ENCODE results near the gene DYNC1H1.

The DYNC1H1 gene

GRCh38 chr14:102005336-102005735 is 41.0 kb downstream of the DYNC1H1 start:
- no peak for DNase-seq

GRCh38 chr14:102007916-102008418 is 43.6 kb downstream of the DYNC1H1 start:
- no peak for DNase-seq

GRCh38 chr14:102008891-102009290 is 44.5 kb downstream of the DYNC1H1 start:
- DNase-seq = no peak

- DNase-seq = no peak
Observed at GRCh38 chr14:102011631-102012030, 47.3 kb downstream of the DYNC1H1 start.

GRCh38 chr14:102012336-102012735 is 48.0 kb downstream of the DYNC1H1 start:
- DNase-seq = no peak

GRCh38 chr14:102013669-102014200 is 49.4 kb downstream of the DYNC1H1 start:
- DNase-seq = no peak

GRCh38 chr14:102015045-102015685 is 50.8 kb downstream of the DYNC1H1 start:
- DNase-seq = no peak

GRCh38 chr14:102015771-102016170 is 51.4 kb downstream of the DYNC1H1 start:
- no peak for DNase-seq

- no peak for DNase-seq
Observed at GRCh38 chr14:102016420-102017090, 52.2 kb downstream of the DYNC1H1 start.

GRCh38 chr14:102018251-102018650 is 53.9 kb downstream of the DYNC1H1 start:
- no peak for DNase-seq

- no peak for DNase-seq
Observed at GRCh38 chr14:102019006-102019540, 54.7 kb downstream of the DYNC1H1 start.

- DNase-seq = peak; percentile 72
Observed at GRCh38 chr14:102020058-102020971, 55.9 kb downstream of the DYNC1H1 start.

GRCh38 chr14:102026934-102027333 is 62.6 kb downstream of the DYNC1H1 start:
- DNase-seq = no peak

- no peak for DNase-seq
Observed at GRCh38 chr14:102027951-102028350, 63.6 kb downstream of the DYNC1H1 start.

GRCh38 chr14:102028733-102029132 is 64.4 kb downstream of the DYNC1H1 start:
- no peak for DNase-seq

- DNase-seq = no peak
Observed at GRCh38 chr14:102029956-102030355, 65.6 kb downstream of the DYNC1H1 start.

- DNase-seq = no peak
Observed at GRCh38 chr14:102033241-102033640, 68.9 kb downstream of the DYNC1H1 start.

- DNase-seq = no peak
Observed at GRCh38 chr14:102034301-102034700, 69.9 kb downstream of the DYNC1H1 start.

- no peak for DNase-seq
Observed at GRCh38 chr14:102035914-102036313, 71.5 kb downstream of the DYNC1H1 start.

- no peak for DNase-seq
Observed at GRCh38 chr14:102037686-102038085, 73.3 kb downstream of the DYNC1H1 start.

- no peak for DNase-seq
Observed at GRCh38 chr14:102039157-102039556, 74.8 kb downstream of the DYNC1H1 start.

- no peak for DNase-seq
Observed at GRCh38 chr14:102040153-102040552, 75.8 kb downstream of the DYNC1H1 start.

GRCh38 chr14:102042699-102043098 is 78.3 kb downstream of the DYNC1H1 start:
- no peak for DNase-seq

Measured in stimulated activated CD8-positive, alpha-beta memory T cell treated with anti-CD3 and anti-CD28 coated beads, Interleukin-4, amount 100 ng/mL, for 48 hours (primary cell).